Measurements from ENCODE around the gene PZP.

The PZP gene

DNA sequence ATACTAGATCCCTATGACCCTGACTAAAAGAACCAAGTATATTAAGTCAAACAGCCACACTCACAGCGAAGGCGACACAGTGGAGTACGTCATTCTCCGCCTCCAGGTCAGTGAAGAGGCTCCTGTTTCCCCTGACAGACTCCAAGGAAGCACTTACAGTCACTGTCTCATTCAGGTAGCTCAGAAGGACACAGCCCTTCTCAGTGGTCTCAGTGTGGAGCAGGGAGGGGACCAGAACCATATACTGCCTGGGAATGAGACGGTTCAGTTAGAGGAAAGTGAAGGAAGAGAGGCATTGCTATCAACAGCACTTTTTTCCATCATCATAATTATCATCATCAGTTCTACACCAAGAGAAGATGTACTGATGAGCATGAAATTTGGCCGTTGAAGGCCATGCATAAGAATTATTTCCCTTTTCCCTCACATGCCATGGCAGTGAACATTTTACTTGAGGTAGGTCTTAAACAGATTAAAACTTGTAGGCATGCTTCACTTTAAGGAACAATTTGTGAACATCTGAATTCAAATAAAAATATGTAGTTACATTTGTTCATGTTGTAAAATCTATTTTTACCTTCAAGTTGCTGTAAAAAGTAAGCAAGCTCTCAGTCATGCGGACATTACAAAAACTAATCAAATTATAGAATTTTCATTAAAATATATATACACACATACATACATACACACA lies 94.8 kb downstream of the PZP start:
- DNase-seq (ENCODE audit: low spot score), result no peak
- TF ChIP-seq, protein P1, sequence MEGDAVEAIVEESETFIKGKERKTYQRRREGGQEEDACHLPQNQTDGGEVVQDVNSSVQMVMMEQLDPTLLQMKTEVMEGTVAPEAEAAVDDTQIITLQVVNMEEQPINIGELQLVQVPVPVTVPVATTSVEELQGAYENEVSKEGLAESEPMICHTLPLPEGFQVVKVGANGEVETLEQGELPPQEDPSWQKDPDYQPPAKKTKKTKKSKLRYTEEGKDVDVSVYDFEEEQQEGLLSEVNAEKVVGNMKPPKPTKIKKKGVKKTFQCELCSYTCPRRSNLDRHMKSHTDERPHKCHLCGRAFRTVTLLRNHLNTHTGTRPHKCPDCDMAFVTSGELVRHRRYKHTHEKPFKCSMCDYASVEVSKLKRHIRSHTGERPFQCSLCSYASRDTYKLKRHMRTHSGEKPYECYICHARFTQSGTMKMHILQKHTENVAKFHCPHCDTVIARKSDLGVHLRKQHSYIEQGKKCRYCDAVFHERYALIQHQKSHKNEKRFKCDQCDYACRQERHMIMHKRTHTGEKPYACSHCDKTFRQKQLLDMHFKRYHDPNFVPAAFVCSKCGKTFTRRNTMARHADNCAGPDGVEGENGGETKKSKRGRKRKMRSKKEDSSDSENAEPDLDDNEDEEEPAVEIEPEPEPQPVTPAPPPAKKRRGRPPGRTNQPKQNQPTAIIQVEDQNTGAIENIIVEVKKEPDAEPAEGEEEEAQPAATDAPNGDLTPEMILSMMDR (IDR thresholded peaks at IDR 0.05; ENCODE audit: extremely low read depth, missing control alignments), result no peak

DNA sequence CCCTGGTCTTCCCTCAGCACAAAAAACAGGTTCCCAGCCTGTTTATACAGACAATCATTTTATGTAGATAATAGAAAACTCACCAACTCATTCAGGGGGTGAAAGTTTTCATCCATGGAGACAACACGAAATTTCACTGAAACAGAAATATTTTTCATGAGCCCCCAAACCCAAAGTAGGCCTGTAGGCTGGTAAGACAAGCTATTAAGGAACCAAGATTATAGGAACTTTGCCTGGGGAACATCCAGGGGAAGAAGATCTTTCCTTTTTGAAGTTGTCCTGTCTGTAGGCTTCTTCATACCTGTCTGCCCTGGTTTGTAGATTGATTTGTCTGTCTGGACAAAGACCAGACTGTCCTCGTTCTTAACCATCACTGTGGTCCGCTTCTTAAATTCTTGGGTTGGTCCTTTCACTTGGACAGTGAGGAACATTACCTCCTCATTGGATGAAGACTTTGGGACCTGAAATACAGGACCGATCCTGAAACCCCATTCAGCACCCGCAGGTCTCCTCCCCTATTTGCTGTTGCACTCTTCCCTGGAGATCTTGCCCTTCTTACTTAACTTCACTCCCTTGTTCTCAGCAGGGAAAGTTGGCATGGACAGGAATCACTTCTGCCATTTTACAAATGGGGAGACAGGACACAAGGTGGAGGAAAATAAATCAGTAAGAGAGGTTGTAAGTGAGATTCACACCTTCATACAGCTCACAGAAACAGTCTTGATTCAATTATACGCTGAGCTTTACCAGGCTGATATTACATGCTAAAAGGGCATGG lies 95.9 kb downstream of the PZP start:
- no peak for DNase-seq (ENCODE audit: low spot score)
- TF ChIP-seq, protein P1 (IDR thresholded peaks at IDR 0.05; ENCODE audit: extremely low read depth, missing control alignments), result no peak

DNA sequence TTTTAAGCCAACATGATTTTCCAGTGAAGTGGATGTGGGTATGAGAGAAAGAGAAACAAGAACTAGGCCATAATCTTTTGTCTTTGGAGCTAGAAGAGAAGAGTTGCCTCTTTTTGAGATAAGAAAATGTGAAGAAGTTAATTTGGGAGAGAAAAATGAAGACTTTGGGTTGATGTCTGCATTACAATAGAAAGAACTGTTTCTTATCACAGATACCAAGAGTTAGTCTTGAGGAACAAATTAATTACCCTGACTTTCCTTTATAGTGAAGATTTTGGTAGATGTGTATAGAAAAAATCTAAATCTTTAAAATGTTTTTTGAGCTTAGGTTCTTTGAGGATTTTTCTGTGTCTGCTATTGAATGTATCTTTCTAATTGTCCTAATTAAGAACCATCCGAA lies 96.7 kb downstream of the PZP start:
- DNase-seq (ENCODE audit: low spot score), result no peak
- TF ChIP-seq, protein P1 (IDR thresholded peaks at IDR 0.05; ENCODE audit: extremely low read depth, missing control alignments), result no peak

DNA sequence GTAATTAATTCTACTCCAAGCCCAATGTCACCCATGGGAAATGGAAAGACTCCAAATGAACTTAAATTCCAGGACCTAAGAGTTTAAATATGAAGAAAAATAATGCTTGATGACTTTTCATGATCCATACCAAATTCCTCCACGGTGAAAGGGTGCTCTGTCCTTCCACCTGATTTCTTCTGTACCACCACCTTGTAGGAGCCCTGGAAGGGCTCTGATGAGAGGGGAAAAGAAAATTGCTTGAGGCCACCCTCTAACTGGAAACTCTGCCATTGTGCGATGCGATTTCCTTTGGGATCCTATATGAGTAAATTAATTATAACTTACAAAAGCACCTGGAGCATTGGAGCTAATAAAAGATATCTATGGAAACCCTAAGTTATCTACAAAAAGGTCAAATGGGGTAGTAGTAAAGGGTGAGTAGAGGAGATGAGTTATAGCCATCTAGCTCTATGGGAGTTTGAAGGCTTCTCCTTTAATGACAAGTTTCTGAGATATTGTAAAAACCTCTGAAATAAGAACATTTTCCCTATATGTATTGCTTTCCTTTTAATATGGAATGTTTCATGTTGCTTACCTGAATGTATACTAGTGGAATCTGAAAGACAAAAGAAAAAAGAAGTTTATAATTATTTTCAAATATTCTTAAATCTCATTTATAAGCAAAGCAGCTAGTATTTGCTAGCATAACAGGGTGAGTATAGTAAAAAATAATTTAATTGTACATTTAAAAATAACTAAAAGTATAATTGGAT lies 98.3 kb downstream of the PZP start:
- TF ChIP-seq, protein P1 (IDR thresholded peaks at IDR 0.05; ENCODE audit: extremely low read depth, missing control alignments), result no peak
- no peak for DNase-seq (ENCODE audit: low spot score)

DNA sequence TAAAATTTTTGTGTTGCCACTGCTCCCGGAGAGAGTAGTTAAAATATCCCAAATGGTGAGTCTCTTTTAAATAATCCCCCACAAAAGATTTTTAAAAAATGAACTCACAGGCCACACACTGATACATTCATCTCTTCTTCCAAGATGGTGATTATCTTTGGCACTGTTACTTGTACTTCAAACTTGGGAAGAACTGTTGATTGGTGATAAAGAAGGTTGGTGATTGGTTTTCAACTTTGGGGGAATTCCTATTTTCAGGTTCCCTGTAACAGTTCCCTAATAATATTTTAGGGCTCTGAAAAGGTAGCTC lies 99.0 kb downstream of the PZP start:
- TF ChIP-seq, protein P1 (IDR thresholded peaks at IDR 0.05; ENCODE audit: extremely low read depth, missing control alignments), result no peak
- DNase-seq (ENCODE audit: low spot score), result no peak

DNA sequence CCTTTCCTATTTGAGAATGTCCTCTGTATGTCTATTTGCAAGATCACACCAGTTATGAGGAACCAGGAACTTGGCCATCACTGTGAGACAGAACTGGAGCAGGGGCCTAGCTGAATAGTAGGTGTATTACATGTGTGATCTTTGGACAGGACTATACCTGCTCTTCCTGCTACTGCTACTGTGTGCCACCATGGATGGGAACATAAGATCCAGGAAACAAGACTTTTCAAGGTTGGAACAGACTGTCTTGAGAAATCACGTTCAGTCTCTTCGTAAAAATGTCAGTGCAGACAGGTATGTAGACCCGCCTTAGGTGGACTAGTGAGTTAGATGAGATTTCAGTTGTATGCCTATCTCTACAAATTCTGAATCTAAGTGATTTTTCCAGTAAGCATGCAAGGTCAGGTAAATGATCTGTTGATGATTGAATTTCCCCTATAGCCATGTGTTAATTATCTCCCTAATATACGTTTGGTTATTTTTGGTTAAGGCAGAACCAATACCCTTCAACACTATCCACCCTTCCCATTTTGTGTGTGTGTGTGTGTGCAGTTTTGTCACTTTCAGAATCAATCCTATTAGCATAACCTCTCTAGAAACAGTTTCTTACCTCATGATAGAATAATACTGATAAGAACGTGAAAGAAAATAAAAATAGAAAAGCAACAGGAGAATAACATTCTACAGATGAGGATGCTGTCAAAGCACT lies 99.5 kb downstream of the PZP start:
- no peak for DNase-seq (ENCODE audit: low spot score)
- TF ChIP-seq, protein P1 (IDR thresholded peaks at IDR 0.05; ENCODE audit: extremely low read depth, missing control alignments), result no peak

All from GM20000 (cell line).